Ascending aorta (tissue), 2 donors: Measurements from ENCODE around the gene TCF23. TPM values are rescaled to one million over a fixed set of nuclear protein-coding genes. Genes with fewer than 3 reads are reported as not detected.

Source experiments
- DNase-seq, 2 donors: peaks; one replicate each; pipeline ENCODE4 v3.0.0-alpha.2; 2019; ENCODE audit warnings: low spot score in 2 of 2
- H3K27ac ChIP-seq, 2 donors: fragments of 200-600 bp; sonication (generic); one replicate each; pipeline ENCODE4 v1.5.1; 2016 to 2017; ENCODE audit warnings: mild to moderate bottlenecking in 1 of 2
- H3K27me3 ChIP-seq: fragments of 200-600 bp; sonication (generic); one replicate; pipeline ENCODE4 v1.5.1; 2017
- H3K36me3 ChIP-seq, 2 donors: fragments of 200-600 bp; sonication (generic); one replicate each; pipeline ENCODE4 v1.5.1; 2016
- H3K4me1 ChIP-seq, 2 donors: fragments of 200-600 bp; sonication (generic); one replicate each; pipeline ENCODE4 v1.5.1; 2016 to 2017; ENCODE audit warnings: mild to moderate bottlenecking in 1 of 2
- H3K4me3 ChIP-seq, 2 donors: fragments of 200-600 bp; sonication (generic); one replicate each; pipeline ENCODE4 v1.5.1; 2016 to 2017; ENCODE audit warnings: mild to moderate bottlenecking in 1 of 2
- H3K9me3 ChIP-seq, 2 donors: fragments of 200-600 bp; sonication (generic); one replicate each; pipeline ENCODE4 v1.5.1; 2016
- intact Hi-C: fragments of 100-400 bp; cut with DNase I; formaldehyde crosslinking; loops from one replicate; pipeline ENCODE4 v1.15.1; 2023
- total RNA-seq: library from RNA; depleted of rRNA; stranded (reverse); fragments of >200 nt; gene quantifications from one replicate; pipeline ENCODE4 v1.1.0, GENCODE V29; 2016
- TF ChIP-seq, protein P1 (sequence below), 3 experiments: fragments of 200-600 bp in 2 of 3; fragments of 450-650 bp in 1 of 3; sonication (generic) in 2 of 3; IDR thresholded peaks; one replicate each; pipeline ENCODE4 v1.5.1; 2016 to 2019; ENCODE audit warnings: antibody characterized with exemption in 3 of 3, mild to moderate bottlenecking in 1 of 3, moderate library complexity in 1 of 3

Gene TCF23
- total RNA-seq, 1 donor from 2014 or later = not detected

DNA sequence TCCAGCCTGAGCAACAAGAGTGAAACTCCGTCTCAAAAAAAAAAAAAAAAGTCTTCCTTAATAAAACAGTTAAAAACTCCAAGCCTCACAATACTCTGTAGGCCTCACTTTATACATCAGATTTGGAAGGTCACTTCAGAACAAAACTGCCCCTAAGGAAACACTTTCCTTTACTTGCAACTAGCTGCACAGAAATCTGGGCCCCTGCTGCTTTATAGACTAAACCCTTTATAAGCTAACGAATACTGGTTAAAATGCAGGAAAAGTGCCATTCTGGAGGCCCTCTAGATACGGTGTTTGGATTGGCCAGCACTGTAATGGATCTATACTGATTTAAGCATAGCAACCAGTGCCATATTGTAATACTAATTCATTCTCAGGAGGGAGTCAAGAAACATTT, 23.7 kb upstream of the TCF23 start:
- H3K27me3 ChIP-seq = no peaks in the 10 kb centered on the region
- intact Hi-C loops = no loop called here
- no peak overlapping the region for H3K27ac ChIP-seq
- TF ChIP-seq, protein P1, sequence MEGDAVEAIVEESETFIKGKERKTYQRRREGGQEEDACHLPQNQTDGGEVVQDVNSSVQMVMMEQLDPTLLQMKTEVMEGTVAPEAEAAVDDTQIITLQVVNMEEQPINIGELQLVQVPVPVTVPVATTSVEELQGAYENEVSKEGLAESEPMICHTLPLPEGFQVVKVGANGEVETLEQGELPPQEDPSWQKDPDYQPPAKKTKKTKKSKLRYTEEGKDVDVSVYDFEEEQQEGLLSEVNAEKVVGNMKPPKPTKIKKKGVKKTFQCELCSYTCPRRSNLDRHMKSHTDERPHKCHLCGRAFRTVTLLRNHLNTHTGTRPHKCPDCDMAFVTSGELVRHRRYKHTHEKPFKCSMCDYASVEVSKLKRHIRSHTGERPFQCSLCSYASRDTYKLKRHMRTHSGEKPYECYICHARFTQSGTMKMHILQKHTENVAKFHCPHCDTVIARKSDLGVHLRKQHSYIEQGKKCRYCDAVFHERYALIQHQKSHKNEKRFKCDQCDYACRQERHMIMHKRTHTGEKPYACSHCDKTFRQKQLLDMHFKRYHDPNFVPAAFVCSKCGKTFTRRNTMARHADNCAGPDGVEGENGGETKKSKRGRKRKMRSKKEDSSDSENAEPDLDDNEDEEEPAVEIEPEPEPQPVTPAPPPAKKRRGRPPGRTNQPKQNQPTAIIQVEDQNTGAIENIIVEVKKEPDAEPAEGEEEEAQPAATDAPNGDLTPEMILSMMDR (IDR thresholded peaks at IDR 0.05) = no peak
- no peak overlapping the region for H3K4me3 ChIP-seq
- no peaks in the 10 kb centered on the region for H3K4me1 ChIP-seq
- peaks cover 0 to 6% of the 10 kb centered on the region in 2 donors for H3K36me3 ChIP-seq
- H3K9me3 ChIP-seq = no peaks in the 10 kb centered on the region
- DNase-seq = no peak

DNA sequence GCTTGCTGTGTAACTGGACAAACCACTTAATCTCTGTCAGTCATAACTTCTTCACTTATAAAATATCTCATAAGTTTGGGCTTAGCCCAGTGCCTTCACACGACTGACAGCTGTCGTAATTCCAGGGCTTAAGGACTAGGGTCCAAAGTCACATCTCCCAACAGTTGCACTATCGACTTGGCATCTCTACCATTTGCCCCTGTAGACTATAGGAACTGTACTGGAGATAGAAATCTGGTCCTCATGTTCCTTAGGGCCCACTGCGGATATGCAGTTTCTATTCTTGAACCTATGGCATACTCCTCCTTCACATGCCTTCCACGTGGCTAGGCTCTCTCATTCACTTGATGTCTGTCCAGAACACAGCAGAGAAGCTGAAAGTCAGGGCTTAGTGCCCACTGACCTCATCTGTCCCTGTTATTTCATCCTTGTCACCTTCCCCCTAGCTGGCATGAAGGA, 22.5 kb upstream of the TCF23 start:
- Histone ChIP-seq H3K4me3 (no peak overlapping the region), H3K9me3 (no peaks in the 10 kb centered on the region), H3K36me3 (peaks cover 11 to 12% of the 10 kb centered on the region in 2 donors), H3K27me3 (no peaks in the 10 kb centered on the region), H3K4me1 (no peaks in the 10 kb centered on the region), H3K27ac (no peak overlapping the region)
- intact Hi-C loops = no loop called here
- TF ChIP-seq, protein P1 (IDR thresholded peaks at IDR 0.05) = no peak
- DNase-seq = no peak

DNA sequence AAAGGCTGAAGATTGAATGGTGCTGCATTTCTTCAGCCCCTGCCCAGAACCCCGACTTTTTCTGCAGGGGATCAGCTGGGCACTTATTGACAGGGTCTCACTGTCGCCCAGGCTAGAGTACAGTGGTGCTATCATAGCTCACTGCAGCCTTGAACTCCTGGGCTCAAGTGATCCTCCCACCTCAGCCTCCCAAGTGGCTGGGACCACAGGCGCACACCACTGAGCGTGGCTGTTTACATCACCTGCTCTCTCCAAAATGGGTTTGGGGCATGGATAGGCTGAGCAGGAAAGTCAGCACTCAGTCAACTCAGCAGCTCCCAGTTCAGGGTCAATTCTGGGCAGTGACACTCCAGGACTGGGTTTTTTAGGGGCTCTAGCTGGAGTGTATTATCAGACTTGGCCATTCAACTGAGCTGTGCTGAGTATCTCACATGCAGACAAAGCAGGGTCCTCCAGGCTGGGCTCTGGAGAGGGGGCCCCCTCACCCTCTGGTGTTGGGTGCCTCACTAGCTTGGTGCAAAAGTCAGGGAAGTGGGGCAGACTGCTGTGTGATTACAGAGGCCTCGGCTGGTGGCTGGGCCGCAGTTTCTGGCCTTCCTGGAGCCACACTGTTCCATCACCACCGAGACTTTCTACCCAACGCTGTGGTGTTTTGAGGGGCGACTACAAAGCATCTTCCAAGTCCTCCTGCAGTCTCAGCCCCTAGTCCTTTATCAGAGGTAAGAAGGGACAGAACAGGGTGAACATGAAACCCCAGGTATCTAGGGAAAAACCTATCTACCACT, 20.7 kb upstream of the TCF23 start:
- TF ChIP-seq, protein P1 (IDR thresholded peaks at IDR 0.05) = no peak
- Histone ChIP-seq H3K27me3 (no peaks in the 10 kb centered on the region), H3K4me1 (peaks cover 0 to 5% of the 10 kb centered on the region in 2 donors), H3K4me3 (no peak overlapping the region), H3K27ac (no peak overlapping the region), H3K36me3 (peaks cover 22% of the 10 kb centered on the region in 2 donors), H3K9me3 (no peaks in the 10 kb centered on the region)
- DNase-seq = no peak
- intact Hi-C loops = no loop called here

DNA sequence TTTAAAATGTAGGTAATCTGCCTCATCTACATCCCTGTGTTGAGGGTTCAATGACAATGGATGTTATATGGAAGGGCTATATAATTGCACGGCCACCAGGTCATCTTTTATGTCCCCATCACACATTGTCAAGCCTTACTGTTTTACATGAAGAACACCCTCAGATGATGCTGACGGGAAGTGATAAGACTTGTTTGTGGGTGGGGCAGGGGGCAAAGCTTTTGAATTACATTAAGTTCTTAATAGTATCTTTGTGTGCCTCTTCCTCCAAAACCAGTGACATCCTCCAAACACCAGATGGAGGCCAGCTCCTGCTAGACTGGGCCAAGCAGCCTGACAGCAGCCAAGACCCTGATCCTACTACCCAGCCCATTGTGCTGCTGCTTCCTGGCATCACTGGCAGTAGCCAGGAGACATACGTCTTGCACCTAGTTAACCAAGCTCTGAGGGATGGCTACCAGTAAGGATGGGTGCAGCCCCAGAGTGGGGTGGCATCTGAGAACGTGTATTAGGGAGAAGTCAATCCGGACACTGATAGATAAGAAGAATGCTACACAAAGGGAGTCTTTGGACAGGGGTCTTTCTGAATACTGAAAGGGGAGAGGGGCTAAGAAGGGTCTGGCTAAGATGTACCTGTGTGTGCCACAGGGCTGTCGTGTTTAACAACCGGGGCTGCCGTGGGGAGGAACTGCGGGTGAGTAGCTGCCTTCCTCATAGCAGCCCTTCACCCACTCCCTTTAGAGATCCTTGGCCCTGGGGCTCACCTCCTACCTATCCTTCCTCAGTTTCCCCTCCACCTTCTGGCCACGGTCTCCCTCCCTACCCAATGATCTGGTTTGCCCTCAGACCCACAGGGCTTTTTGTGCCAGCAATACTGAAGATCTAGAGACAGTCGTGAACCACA, 19.9 kb upstream of the TCF23 start:
- no peaks in the 10 kb centered on the region for H3K27me3 ChIP-seq
- no peaks in the 10 kb centered on the region for H3K9me3 ChIP-seq
- H3K4me1 ChIP-seq = peaks cover 5 to 11% of the 10 kb centered on the region in 2 donors
- H3K4me3 ChIP-seq = no peak overlapping the region
- peaks cover 22% of the 10 kb centered on the region in 2 donors for H3K36me3 ChIP-seq
- no peak overlapping the region for H3K27ac ChIP-seq
- intact Hi-C loops = no loop called here
- TF ChIP-seq, protein P1 (IDR thresholded peaks at IDR 0.05) = no peak
- DNase-seq = no peak

DNA sequence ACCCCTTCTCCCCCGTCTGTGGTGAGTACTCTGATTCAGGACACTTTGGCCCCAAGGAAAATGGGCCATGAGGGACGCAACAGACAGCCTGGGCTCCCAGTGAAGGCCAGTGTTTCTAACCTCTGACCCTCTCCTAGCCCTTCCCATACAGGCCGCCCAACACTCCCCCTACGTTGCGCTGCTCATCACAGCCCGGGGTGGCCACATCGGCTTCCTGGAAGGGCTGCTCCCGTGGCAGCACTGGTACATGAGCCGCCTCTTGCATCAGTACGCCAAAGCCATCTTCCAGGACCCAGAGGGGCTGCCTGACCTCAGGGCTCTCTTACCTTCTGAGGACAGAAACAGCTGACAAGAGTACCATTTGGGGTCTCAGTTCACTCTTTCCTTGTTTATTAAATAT, 18.4 kb upstream of the TCF23 start:
- Histone ChIP-seq H3K4me3 (no peak overlapping the region), H3K4me1 (peaks cover 5 to 11% of the 10 kb centered on the region in 2 donors), H3K36me3 (peaks cover 22% of the 10 kb centered on the region in 2 donors), H3K27me3 (no peaks in the 10 kb centered on the region), H3K27ac (no peak overlapping the region), H3K9me3 (no peaks in the 10 kb centered on the region)
- intact Hi-C loops = loop anchor here (5.0 to 10.0 kb wide), 4 partner anchors 43 to 364 kb away; partner anchors contain the start of genes FNDC4, GCKR, GTF3C2 and KHK
- no peak for DNase-seq
- TF ChIP-seq, protein P1 (IDR thresholded peaks at IDR 0.05) = no peak
